PC-9 (cell line): ENCODE data around the gene CENPP. TPM values are rescaled to one million over a fixed set of nuclear protein-coding genes. Genes with fewer than 3 reads are reported as not detected.

ENCODE experiments used
- BruUV-seq: library from RNA; stranded (reverse); fragments of 400-500 nt; replicated peaks from 2 replicates; lab custom pipeline; 2021; lab: Mats Ljungman, UMichigan
- CTCF ChIA-PET: fragments of 300-600 bp; sonication (Branson Sonifier 250); formaldehyde crosslinking; loops from one replicate; lab custom pipeline; 2022; ENCODE audit warnings: antibody characterized with exemption; lab: Charles Lee
- POLR2A ChIA-PET: fragments of 300-600 bp; sonication (Branson Sonifier 250); formaldehyde crosslinking; loops from one replicate; lab custom pipeline; 2022; ENCODE audit warnings: antibody characterized with exemption; ENCODE audit not compliant: unreplicated experiment; lab: Charles Lee
- DNase-seq, 2 experiments: peaks; one replicate each; pipeline versions ENCODE4 v3.0.0 to v3.0.0-alpha.2; 2015 to 2022; ENCODE audit warnings: mixed read lengths in 1 of 2
- H2AFZ ChIP-seq: fragments of 200-600 bp; sonication (generic); 2 replicates; pipeline ENCODE4 v1.8.1; 2017; ENCODE audit warnings: antibody characterized with exemption
- H3F3A ChIP-seq: fragments of 200-600 bp; sonication (generic); 2 replicates; pipeline ENCODE4 v1.8.1; 2017; ENCODE audit warnings: antibody characterized with exemption, mild to moderate bottlenecking, low read depth; ENCODE audit not compliant: insufficient read depth
- H3K27ac ChIP-seq: fragments of 200-600 bp; sonication (generic); 2 replicates; pipeline ENCODE4 v1.6.1; 2016; ENCODE audit warnings: mixed run types
- H3K27me3 ChIP-seq: fragments of 200-600 bp; sonication (generic); 2 replicates; pipeline ENCODE4 v1.6.1; 2016; ENCODE audit warnings: low read depth, mixed run types; ENCODE audit not compliant: insufficient read depth
- H3K36me3 ChIP-seq: fragments of 200-600 bp; sonication (generic); 2 replicates; pipeline ENCODE4 v1.6.1; 2016; ENCODE audit warnings: low read depth, mixed run types
- H3K4me1 ChIP-seq: fragments of 200-600 bp; sonication (generic); replicated peaks from 2 replicates; pipeline ENCODE4 v1.6.1; 2016; ENCODE audit warnings: mixed run types; ENCODE audit not compliant: insufficient read depth
- H3K4me2 ChIP-seq: fragments of 200-600 bp; sonication (generic); 2 replicates; pipeline ENCODE4 v1.6.1; 2017; ENCODE audit warnings: mixed run types
- H3K4me3 ChIP-seq: fragments of 200-600 bp; sonication (generic); 2 replicates; pipeline ENCODE4 v1.6.1; 2016; ENCODE audit warnings: mixed run types
- H3K79me2 ChIP-seq: fragments of 200-600 bp; sonication (generic); 2 replicates; pipeline ENCODE4 v1.6.1; 2017; ENCODE audit warnings: low read depth, mixed run types
- H3K9me2 ChIP-seq: fragments of 200-600 bp; sonication (generic); 2 replicates; pipeline ENCODE4 v1.8.1; 2017; ENCODE audit warnings: mild to moderate bottlenecking; ENCODE audit not compliant: insufficient read depth
- H3K9me3 ChIP-seq: fragments of 200-600 bp; sonication (generic); 2 replicates; pipeline ENCODE4 v1.8.1; 2016; ENCODE audit warnings: low read depth; ENCODE audit not compliant: insufficient read depth
- H4K20me1 ChIP-seq: fragments of 200-600 bp; sonication (generic); 2 replicates; pipeline ENCODE4 v1.8.1; 2017; ENCODE audit not compliant: insufficient read depth
- EZH2 ChIP-seq: fragments of 200-600 bp; sonication (generic); IDR thresholded peaks from 2 replicates; pipeline ENCODE4 v1.8.0; 2017; ENCODE audit warnings: antibody characterized with exemption, low read depth
- intact Hi-C: fragments of 100-400 bp; cut with micrococcal nuclease; formaldehyde crosslinking; loops from one replicate; pipeline ENCODE4 v1.10.0; 2022; ENCODE audit not compliant: unreplicated experiment
- total RNA-seq: library from RNA; stranded (reverse); gene quantifications from 2 replicates; pipeline ENCODE4 v1.2.3, GENCODE V29; 2021
- TF ChIP-seq, protein P1 (sequence below): fragments of 200-600 bp; sonication (generic); conservative IDR thresholded peaks from 2 replicates; pipeline ENCODE4 v1.6.1; 2017; ENCODE audit warnings: mixed run types, antibody characterized with exemption, mild to moderate bottlenecking, moderate library complexity

CENPP gene
- total RNA-seq, 1 experiment from 2014 or later = 10.0 TPM

DNA sequence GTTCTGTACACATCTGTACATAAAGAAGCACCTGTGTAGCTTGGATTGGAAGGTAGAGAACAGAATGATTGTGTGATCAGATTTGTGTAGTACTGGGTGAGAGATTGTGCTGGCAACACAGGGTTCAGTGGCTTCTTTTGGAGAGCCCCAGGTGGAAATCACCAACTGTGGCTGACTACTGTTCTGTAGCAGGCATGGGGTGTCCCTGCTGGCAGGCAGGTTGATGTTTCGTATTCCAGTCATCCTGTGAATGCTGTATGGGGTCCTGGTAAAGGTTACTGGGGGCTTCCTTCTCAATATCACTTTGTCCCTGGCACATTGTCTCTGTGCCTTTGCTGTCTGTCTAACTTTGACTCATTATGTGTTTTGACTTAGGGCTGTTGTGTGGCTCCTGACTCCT lies 151.2 kb downstream of the CENPP start:
- Histone ChIP-seq H3K9me2 (no peaks in the 10 kb centered on the region), H3K4me2 (no peak overlapping the region), H3K4me1 (peaks cover 19% of the 10 kb centered on the region), H3K36me3 (no peaks in the 10 kb centered on the region), H3F3A (no peaks in the 10 kb centered on the region), H4K20me1 (no peaks in the 10 kb centered on the region), H3K79me2 (no peaks in the 10 kb centered on the region), H3K27me3 (no peaks in the 10 kb centered on the region), H3K27ac (no peak overlapping the region), H2AFZ (no peak overlapping the region), H3K4me3 (no peak overlapping the region), H3K9me3 (no peaks in the 10 kb centered on the region)
- no TSS peak for BruUV-seq
- no peak for TF ChIP-seq EZH2
- TF ChIP-seq, protein P1, sequence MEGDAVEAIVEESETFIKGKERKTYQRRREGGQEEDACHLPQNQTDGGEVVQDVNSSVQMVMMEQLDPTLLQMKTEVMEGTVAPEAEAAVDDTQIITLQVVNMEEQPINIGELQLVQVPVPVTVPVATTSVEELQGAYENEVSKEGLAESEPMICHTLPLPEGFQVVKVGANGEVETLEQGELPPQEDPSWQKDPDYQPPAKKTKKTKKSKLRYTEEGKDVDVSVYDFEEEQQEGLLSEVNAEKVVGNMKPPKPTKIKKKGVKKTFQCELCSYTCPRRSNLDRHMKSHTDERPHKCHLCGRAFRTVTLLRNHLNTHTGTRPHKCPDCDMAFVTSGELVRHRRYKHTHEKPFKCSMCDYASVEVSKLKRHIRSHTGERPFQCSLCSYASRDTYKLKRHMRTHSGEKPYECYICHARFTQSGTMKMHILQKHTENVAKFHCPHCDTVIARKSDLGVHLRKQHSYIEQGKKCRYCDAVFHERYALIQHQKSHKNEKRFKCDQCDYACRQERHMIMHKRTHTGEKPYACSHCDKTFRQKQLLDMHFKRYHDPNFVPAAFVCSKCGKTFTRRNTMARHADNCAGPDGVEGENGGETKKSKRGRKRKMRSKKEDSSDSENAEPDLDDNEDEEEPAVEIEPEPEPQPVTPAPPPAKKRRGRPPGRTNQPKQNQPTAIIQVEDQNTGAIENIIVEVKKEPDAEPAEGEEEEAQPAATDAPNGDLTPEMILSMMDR = no peak
- intact Hi-C loops = no loop called here
- ChIA-PET POLR2A (interaction anchor here (0.6 kb wide), 1 partner anchor 19 kb away, joined by 3 read pairs; no protein-coding TSS in a partner anchor), CTCF (no interaction called here)
- DNase-seq = no peak

DNA sequence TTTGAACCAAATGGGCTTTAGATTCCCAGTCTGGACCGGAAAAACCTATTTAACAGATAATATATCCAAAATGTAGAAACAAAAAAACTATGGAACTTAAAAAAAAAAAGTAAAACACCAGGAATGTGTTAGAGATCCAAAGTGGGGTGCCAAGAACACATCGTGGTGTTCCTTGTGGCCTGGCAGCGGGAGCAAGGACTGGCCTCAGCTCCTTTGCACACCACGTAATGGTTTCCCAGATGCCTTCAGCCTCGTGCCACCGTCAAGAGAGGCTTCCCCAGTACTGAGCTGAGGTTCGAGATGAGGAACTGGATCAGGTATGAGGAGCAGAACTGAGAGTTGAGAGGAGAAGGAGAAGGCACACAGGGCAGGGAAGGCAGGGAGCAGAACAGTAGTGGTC lies 153.0 kb downstream of the CENPP start:
- Histone ChIP-seq H4K20me1 (no peaks in the 10 kb centered on the region), H3K4me1 (peaks cover 22% of the 10 kb centered on the region), H2AFZ (no peak overlapping the region), H3K4me3 (no peak overlapping the region), H3K27ac (no peak overlapping the region), H3K9me2 (no peaks in the 10 kb centered on the region), H3K36me3 (no peaks in the 10 kb centered on the region), H3K4me2 (no peak overlapping the region), H3K79me2 (no peaks in the 10 kb centered on the region), H3K9me3 (no peaks in the 10 kb centered on the region), H3F3A (no peaks in the 10 kb centered on the region), H3K27me3 (no peaks in the 10 kb centered on the region)
- no TSS peak for BruUV-seq
- intact Hi-C loops = no loop called here
- DNase-seq = no peak
- TF ChIP-seq, protein P1 = no peak
- TF ChIP-seq EZH2 = no peak
- POLR2A ChIA-PET = no interaction called here
- CTCF ChIA-PET = no interaction called here

DNA sequence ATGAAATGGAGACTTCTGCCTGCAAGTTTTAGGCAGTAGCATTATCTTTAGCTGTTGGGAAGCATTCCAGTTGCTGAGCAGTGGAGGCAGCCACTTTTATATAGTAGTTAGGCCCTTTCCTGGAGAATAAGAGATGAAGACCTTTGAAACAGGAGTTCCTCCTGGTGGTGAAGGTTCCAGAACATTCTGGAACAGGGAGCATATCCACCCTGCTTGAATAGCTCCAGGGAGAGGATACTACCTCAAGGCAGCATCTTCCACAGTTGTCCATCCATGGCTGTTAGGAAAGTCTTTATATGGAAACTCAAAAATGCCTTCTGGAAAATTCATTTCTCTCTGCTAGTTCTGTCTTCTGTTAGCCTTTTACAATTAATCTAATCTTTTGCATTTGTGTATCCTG lies 153.6 kb downstream of the CENPP start:
- Histone ChIP-seq H3K27me3 (no peaks in the 10 kb centered on the region), H4K20me1 (no peaks in the 10 kb centered on the region), H3K4me2 (no peak overlapping the region), H3F3A (no peaks in the 10 kb centered on the region), H3K79me2 (no peaks in the 10 kb centered on the region), H3K27ac (no peak overlapping the region), H2AFZ (no peak overlapping the region), H3K36me3 (no peaks in the 10 kb centered on the region), H3K4me3 (no peak overlapping the region), H3K9me2 (no peaks in the 10 kb centered on the region), H3K9me3 (no peaks in the 10 kb centered on the region), H3K4me1 (peaks cover 28% of the 10 kb centered on the region)
- POLR2A ChIA-PET = no interaction called here
- CTCF ChIA-PET = no interaction called here
- DNase-seq = no peak
- intact Hi-C loops = no loop called here
- TF ChIP-seq, protein P1 = no peak
- TF ChIP-seq EZH2 = no peak
- no TSS peak for BruUV-seq
